Calu3 (cell line): ENCODE data around the gene PCDHA10. TPM values are rescaled to one million over a fixed set of nuclear protein-coding genes. Genes with fewer than 3 reads are reported as not detected.
"Not testable (repeated sequence)": the region's sequence is repeated elsewhere in the genome, so short reads cannot be mapped to it uniquely, and the experiment has no call there.

Source experiments
- BruUV-seq: library from RNA; stranded (reverse); fragments of 400-500 nt; replicated peaks from 2 replicates; lab custom pipeline; 2021; lab: Mats Ljungman, UMichigan
- CTCF ChIA-PET: fragments of 300-600 bp; sonication (Branson Sonifier 250); formaldehyde crosslinking; loops from one replicate; lab custom pipeline; 2022; ENCODE audit warnings: antibody characterized with exemption; lab: Charles Lee
- DNase-seq: peaks from one replicate; pipeline ENCODE4 v3.0.0; 2022
- H3K27ac Mint-ChIP-seq: one replicate; pipeline ENCODE4 v1.8.0; 2022; ENCODE audit warnings: mixed read lengths; ENCODE audit not compliant: unreplicated experiment
- H3K27me3 Mint-ChIP-seq: one replicate; pipeline ENCODE4 v1.8.0; 2022; ENCODE audit warnings: mixed read lengths; ENCODE audit not compliant: unreplicated experiment
- H3K36me3 Mint-ChIP-seq: one replicate; pipeline ENCODE4 v1.8.0; 2022; ENCODE audit warnings: mild to moderate bottlenecking, moderate library complexity, mixed read lengths; ENCODE audit not compliant: insufficient read depth, unreplicated experiment
- H3K4me1 Mint-ChIP-seq: one replicate; pipeline ENCODE4 v1.8.0; 2022; ENCODE audit warnings: mild to moderate bottlenecking, low read depth, mixed read lengths; ENCODE audit not compliant: unreplicated experiment
- H3K4me3 Mint-ChIP-seq: one replicate; pipeline ENCODE4 v1.8.0; 2022; ENCODE audit warnings: mild to moderate bottlenecking, low read depth, moderate library complexity, mixed read lengths; ENCODE audit not compliant: unreplicated experiment
- H3K9me3 Mint-ChIP-seq: one replicate; pipeline ENCODE4 v1.8.0; 2022; ENCODE audit warnings: low read depth, mixed read lengths; ENCODE audit not compliant: unreplicated experiment
- CTCF ChIP-seq: fragments of 200-600 bp; IDR thresholded peaks from one replicate; pipeline ENCODE4 v1.8.0; 2022; ENCODE audit warnings: antibody characterized with exemption; ENCODE audit not compliant: unreplicated experiment
- intact Hi-C: fragments of 100-400 bp; cut with micrococcal nuclease; formaldehyde crosslinking; loops from one replicate; pipeline ENCODE4 v1.10.0; 2022; ENCODE audit not compliant: unreplicated experiment
- total RNA-seq: library from RNA; stranded (reverse); gene quantifications from 2 replicates; pipeline ENCODE4 v1.2.3, GENCODE V29; 2022

PCDHA10 gene
- total RNA-seq, 1 experiment from 2014 or later = 0.78 TPM

DNA sequence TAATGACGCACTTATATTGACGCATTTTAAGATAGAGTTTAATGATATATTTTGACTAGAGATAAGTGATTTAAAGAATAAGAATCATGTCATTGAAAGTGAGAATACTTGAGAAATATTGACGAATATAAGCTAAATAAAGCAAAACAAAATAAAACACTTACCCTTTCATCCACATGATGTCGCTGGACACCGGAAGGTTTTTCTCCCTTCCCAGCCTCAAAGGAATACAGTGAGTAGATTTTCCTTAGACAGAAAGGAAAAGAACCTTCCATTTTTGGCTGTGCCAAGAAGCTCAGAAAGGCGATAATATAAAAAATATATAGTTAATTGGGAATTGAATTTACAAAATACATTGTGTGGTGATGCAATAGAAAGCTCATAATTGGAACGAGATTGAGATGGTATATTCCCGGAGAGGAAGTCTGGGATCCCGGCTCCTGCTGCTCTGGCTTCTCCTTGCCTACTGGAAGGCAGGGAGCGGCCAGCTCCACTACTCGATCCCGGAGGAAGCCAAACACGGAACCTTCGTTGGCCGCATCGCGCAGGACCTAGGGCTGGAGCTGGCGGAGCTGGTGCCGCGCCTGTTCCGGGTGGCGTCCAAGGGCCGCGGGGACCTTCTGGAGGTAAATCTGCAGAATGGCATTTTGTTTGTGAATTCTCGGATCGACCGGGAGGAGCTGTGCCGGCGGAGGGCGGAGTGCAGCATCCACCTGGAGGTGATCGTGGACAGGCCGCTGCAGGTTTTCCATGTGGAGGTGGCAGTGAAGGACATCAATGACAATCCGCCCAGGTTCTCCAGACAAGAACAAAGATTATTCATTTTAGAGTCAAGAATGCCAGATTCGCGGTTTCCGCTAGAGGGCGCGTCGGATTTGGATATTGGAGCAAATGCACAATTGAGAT, 34.1 kb upstream of the PCDHA10 start, which contains the start of gene PCDHA5:
TSS of gene PCDHA5 (plus strand) at position 239 of the 906 bp plus-strand sequence.
- Mint-ChIP-seq H3K27me3 (no peaks in the 10 kb centered on the region), H3K27ac (no peak within 1 kb of the TSS), H3K36me3 (no peaks in the 10 kb centered on the region), H3K9me3 (peaks cover 7% of the 10 kb centered on the region), H3K4me1 (no peaks in the 10 kb centered on the region), H3K4me3 (no peak within 1 kb of the TSS)
- BruUV-seq = no TSS peak
- DNase-seq = no peak
- CTCF ChIA-PET = no interaction called here
- no peak for TF ChIP-seq CTCF
- intact Hi-C loops = no loop called here

- Mint-ChIP-seq H3K27ac (no peak overlapping the region), H3K4me1 (no peaks in the 10 kb centered on the region), H3K9me3 (peaks cover 7% of the 10 kb centered on the region), H3K4me3 (no peak overlapping the region), H3K36me3 (no peaks in the 10 kb centered on the region), H3K27me3 (no peaks in the 10 kb centered on the region)
- intact Hi-C loops = no loop called here
- BruUV-seq = no TSS peak
- DNase-seq = no peak
- TF ChIP-seq CTCF = no peak
- CTCF ChIA-PET = no interaction called here
Observed at GRCh38 chr5:140822281-140822629, 33.4 kb upstream of the PCDHA10 start.

DNA sequence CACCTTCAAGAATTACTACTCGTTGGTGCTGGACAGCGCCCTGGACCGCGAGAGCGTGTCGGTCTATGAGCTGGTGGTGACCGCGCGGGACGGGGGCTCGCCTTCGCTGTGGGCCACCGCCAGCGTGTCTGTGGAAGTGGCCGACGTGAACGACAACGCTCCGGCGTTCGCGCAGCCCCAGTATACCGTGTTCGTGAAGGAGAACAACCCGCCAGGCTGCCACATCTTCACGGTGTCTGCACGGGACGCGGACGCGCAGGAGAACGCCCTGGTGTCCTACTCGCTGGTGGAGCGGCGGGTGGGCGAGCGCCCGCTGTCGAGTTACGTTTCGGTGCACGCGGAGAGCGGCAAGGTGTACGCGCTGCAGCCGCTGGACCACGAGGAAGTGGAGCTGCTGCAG, 32.7 kb upstream of the PCDHA10 start:
- H3K27me3 Mint-ChIP-seq, H3K4me1 Mint-ChIP-seq, H3K36me3 Mint-ChIP-seq, H3K27ac Mint-ChIP-seq, intact Hi-C loops, H3K9me3 Mint-ChIP-seq, CTCF ChIA-PET, H3K4me3 Mint-ChIP-seq, BruUV-seq, DNase-seq: not testable (repeated sequence)

DNA sequence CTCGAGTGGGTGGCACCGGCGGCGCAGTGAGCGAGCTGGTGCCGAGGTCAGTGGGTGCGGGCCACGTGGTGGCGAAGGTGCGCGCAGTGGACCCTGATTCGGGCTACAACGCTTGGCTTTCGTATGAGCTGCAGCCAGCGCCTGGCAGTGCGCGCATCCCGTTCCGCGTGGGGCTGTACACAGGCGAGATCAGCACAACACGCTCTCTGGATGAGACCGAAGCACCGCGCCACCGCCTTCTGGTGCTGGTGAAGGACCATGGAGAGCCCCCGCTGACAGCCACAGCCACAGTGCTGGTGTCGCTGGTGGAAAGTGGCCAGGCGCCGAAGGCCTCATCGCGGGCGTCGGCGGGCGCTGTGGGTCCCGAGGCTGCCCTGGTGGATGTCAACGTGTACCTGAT, 32.2 kb upstream of the PCDHA10 start:
- CTCF ChIA-PET = no interaction called here
- Mint-ChIP-seq H3K27ac (no peak overlapping the region), H3K4me1 (no peaks in the 10 kb centered on the region), H3K9me3 (peaks cover 9% of the 10 kb centered on the region), H3K4me3 (no peak overlapping the region), H3K36me3 (no peaks in the 10 kb centered on the region), H3K27me3 (no peaks in the 10 kb centered on the region)
- DNase-seq = no peak
- no peak for TF ChIP-seq CTCF
- intact Hi-C loops = no loop called here
- no TSS peak for BruUV-seq
